ENCODE measurements around the gene DCDC2B. TPM values are rescaled to one million over a fixed set of nuclear protein-coding genes. Genes with fewer than 3 reads are reported as not detected.
"Not testable (repeated sequence)": the region's sequence is repeated elsewhere in the genome, so short reads cannot be mapped to it uniquely, and the experiment has no call there.

DCDC2B gene
- total RNA-seq, 1 experiment from 2014 or later = 0.27 TPM

- TF ChIP-seq YY1 (IDR thresholded peaks at IDR 0.05; ENCODE audit: extremely low read depth, insufficient replicate concordance, low read depth, low read length) = no peak
- no peak for TF ChIP-seq RAD21 (IDR thresholded peaks at IDR 0.05; ENCODE audit: low read depth)
These were observed 45.5 kb upstream of the DCDC2B start (continued) for GRCh38 chr1:32163405-32163804.

GRCh38 chr1:32165633-32166032, 43.3 kb upstream of the DCDC2B start:
- DNase-seq (ENCODE audit: low read depth, low spot score); H3K9me3 ChIP-seq (ENCODE audit: control insufficient read depth in 1 of 2, insufficient read depth in 1 of 2, low read depth in 1 of 2, low read length in 2 of 2); RAD21 ChIA-PET (ENCODE audit: low non-redundant PET in 1 of 2, low total read pairs in 2 of 2, uncharacterized antibody in 2 of 2, unreplicated experiment in 2 of 2); H3K79me2 ChIP-seq (ENCODE audit: insufficient read depth, low read length); intact Hi-C loops (cut with micrococcal nuclease); H3K27ac ChIP-seq (ENCODE audit: low read depth, low read length); H3K4me3 ChIP-seq (replicated peaks in 1 of 2; ENCODE audit: low read depth in 1 of 2, low read length in 2 of 2); ATAC-seq; H3K9me2 ChIP-seq (ENCODE audit: insufficient read depth); BruUV-seq (replicated peaks); POLR2A ChIA-PET; H3K4me1 ChIP-seq (ENCODE audit: control insufficient read depth in 1 of 2, insufficient read depth in 2 of 2, low read length in 2 of 2); CTCF ChIA-PET; H3K27me3 ChIP-seq (ENCODE audit: insufficient read depth, low read length); H2AFZ ChIP-seq (ENCODE audit: low read depth, low read length, poor library complexity, severe bottlenecking); H4K20me1 ChIP-seq (ENCODE audit: insufficient read depth); H3K4me2 ChIP-seq (ENCODE audit: low read length); H3K9ac ChIP-seq (ENCODE audit: low read length): not testable (repeated sequence)
- H3K36me3 ChIP-seq (ENCODE audit: control insufficient read depth in 1 of 2, insufficient read depth in 2 of 2, low read length in 2 of 2) = peaks cover 18 to 50% of the 10 kb centered on the region in 2 experiments; a peak in 3 of 4 replicates

- ChIA-PET RAD21 (ENCODE audit: low non-redundant PET in 1 of 2, low total read pairs in 2 of 2, uncharacterized antibody in 2 of 2, unreplicated experiment in 2 of 2) (no interaction called here), POLR2A (no interaction called here), CTCF (no interaction called here)
- Histone ChIP-seq H3K4me1 (ENCODE audit: control insufficient read depth in 1 of 2, insufficient read depth in 2 of 2, low read length in 2 of 2) (peaks cover 0 to 10% of the 10 kb centered on the region in 2 experiments; a peak in 2 of 4 replicates), H3K36me3 (ENCODE audit: control insufficient read depth in 1 of 2, insufficient read depth in 2 of 2, low read length in 2 of 2) (peaks cover 22 to 28% of the 10 kb centered on the region in 2 experiments), H3K79me2 (ENCODE audit: insufficient read depth, low read length) (no peaks in the 10 kb centered on the region), H3K9ac (ENCODE audit: low read length) (no peak overlapping the region), H2AFZ (ENCODE audit: low read depth, low read length, poor library complexity, severe bottlenecking) (no peak overlapping the region), H3K27ac (ENCODE audit: low read depth, low read length) (no peak overlapping the region), H3K9me2 (ENCODE audit: insufficient read depth) (no peaks in the 10 kb centered on the region), H3K4me2 (ENCODE audit: low read length) (no peak overlapping the region), H3K4me3 (replicated peaks in 1 of 2; ENCODE audit: low read depth in 1 of 2, low read length in 2 of 2) (no peak overlapping the region), H3K27me3 (ENCODE audit: insufficient read depth, low read length) (no peaks in the 10 kb centered on the region), H3K9me3 (ENCODE audit: control insufficient read depth in 1 of 2, insufficient read depth in 1 of 2, low read depth in 1 of 2, low read length in 2 of 2) (no peaks in the 10 kb centered on the region), H4K20me1 (ENCODE audit: insufficient read depth) (no peaks in the 10 kb centered on the region)
- no peak for DNase-seq (ENCODE audit: low read depth, low spot score)
- ATAC-seq = no peak
- no TSS peak for BruUV-seq (replicated peaks)
- intact Hi-C loops (cut with micrococcal nuclease) = no loop called here
- TF ChIP-seq MAX (IDR thresholded peaks at IDR 0.05) (no peak), ZFX (IDR thresholded peaks at IDR 0.05) (no peak), ZBTB33 (IDR thresholded peaks at IDR 0.05; ENCODE audit: extremely low read depth, insufficient replicate concordance, low read length) (no peak), CEBPB (IDR thresholded peaks at IDR 0.05; ENCODE audit: low read depth) (no peak), POLR2A (IDR thresholded peaks at IDR 0.05; ENCODE audit: borderline replicate concordance, extremely low read depth, insufficient read depth, insufficient read length) (no peak), REST (IDR thresholded peaks at IDR 0.05; ENCODE audit: low read depth) (no peak), CBX3 (IDR thresholded peaks at IDR 0.05; ENCODE audit: low read depth) (no peak), CTCF (IDR thresholded peaks at IDR 0.05 in 2 of 3, conservative IDR thresholded peaks at IDR 0.05 in 1 of 3; ENCODE audit: borderline replicate concordance in 1 of 3, insufficient read depth in 1 of 3, low read depth in 2 of 3, low read length in 2 of 3) (no peak), ZNF274 (IDR thresholded peaks at IDR 0.05; ENCODE audit: low read depth, low read length) (no peak)
These were observed 37.9 kb upstream of the DCDC2B start for GRCh38 chr1:32170991-32171390.

All from HCT116 (cell line).